T follicular helper cell (primary cell): ENCODE data around the gene SET.

ENCODE experiments used
- DNase-seq: peaks from one replicate; pipeline ENCODE4 v3.0.0-alpha.2; 2020; ENCODE audit warnings: low read depth

SET gene

GRCh38 chr9:128729766-128730517 is 40.9 kb downstream of the SET start:
- DNase-seq: no peak

GRCh38 chr9:128731093-128731492 is 42.1 kb downstream of the SET start:
- no peak for DNase-seq

GRCh38 chr9:128731691-128732090 is 42.7 kb downstream of the SET start:
- no peak for DNase-seq

GRCh38 chr9:128732576-128732975 is 43.6 kb downstream of the SET start:
- DNase-seq: no peak

GRCh38 chr9:128733256-128733655 is 44.2 kb downstream of the SET start:
- DNase-seq: no peak

- DNase-seq: no peak
Observed at GRCh38 chr9:128735373-128735772, 46.4 kb downstream of the SET start.

GRCh38 chr9:128742401-128742800 is 53.4 kb downstream of the SET start:
- DNase-seq: no peak

- no peak for DNase-seq
Observed at GRCh38 chr9:128743421-128743820, 54.4 kb downstream of the SET start.
